ENCODE results near the gene F7. TPM values are rescaled to one million over a fixed set of nuclear protein-coding genes. Genes with fewer than 3 reads are reported as not detected.
"Not testable (repeated sequence)": the region's sequence is repeated elsewhere in the genome, so short reads cannot be mapped to it uniquely, and the experiment has no call there.

Gene F7
- total RNA-seq, 1 donor from 2014 or later = not detected

DNA sequence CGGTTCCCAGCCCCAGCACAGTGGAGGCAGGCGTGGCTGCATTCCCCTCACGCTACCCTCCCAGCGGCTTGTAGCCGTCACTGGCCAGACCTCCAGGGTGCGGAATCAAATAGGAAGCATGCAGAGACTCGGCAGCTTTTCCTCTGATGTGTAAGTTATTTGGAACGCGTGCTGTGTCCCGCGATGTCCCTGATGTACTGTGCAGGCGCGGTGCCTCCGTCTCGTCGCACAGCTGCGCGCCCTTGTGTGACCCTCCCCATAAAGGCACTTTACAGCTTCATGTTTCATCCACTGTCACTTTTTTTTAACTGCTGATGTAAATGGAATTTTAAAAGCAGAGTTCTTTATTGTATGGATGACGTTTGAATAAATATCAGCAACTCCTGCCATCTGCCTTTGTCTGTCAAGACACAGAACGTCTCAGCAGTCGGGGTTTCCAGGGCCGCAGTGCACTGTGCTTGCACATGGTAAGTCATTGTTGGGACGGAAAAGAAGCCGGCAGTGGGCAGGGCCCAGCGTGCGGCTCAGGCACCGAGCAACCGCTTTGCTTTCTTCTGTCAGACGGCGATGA is 7.3 kb upstream of the F7 start:
- intact Hi-C loops (cut with micrococcal nuclease) = no loop called here

DNA sequence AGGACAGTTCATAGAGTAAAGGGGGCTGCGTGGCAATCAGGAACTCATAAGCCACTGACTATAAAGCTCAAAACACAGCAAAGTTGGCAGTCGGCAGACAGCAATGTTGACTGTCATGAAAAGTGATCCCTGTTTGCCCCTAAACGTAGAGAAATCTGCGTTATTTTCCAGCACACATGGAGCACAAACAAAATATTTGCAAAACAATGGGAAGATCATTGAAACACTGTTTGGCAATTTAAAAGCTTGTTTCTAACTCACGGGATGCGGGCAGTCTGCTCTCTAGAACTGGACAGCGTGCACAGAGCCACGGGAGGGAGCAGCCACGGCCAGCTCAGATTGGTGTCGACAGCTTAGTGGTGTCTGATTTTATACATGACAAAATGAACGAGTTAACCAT is 6.4 kb upstream of the F7 start:
- intact Hi-C loops (cut with micrococcal nuclease) = no loop called here

DNA sequence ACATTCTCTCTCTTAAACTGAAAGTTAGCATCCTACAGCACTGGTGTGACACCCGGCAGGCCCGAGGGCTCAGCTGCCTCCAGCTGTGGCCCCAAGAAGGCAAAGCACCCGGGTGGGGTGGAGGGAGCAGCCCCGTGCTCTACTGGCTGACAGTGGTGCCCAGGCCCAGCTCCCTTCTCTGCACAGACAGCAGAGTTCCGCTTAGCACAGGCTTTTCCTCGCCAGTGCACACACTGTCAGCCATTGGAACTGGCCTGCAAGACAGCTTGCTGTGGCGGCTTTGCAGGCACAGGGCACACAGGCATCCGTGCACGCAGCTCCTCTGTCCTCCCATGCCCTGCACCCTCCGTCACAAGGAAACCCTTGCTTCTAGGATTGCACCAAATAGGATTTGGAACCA is 3.3 kb upstream of the F7 start:
- intact Hi-C loops (cut with micrococcal nuclease) = not testable (repeated sequence)

DNA sequence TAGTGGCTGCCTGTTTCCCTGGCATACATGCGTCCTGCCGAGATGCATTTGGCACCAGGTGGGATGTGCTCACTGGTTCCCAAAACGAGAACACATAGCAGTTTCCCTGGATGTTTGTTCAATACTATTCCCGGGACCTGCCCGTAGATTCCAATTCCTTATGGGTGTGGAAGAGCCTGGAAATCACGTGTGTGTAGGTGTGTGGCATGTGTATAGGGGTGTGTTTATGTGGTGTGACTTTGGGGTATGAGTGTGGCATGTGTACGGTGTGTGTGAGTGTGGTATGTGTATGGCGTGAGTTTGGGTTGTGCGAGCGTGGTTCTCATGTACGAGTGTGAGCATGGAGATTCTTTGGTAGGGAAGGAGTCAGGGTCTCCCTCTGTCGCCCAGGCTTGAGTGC is 2.9 kb upstream of the F7 start:
- intact Hi-C loops (cut with micrococcal nuclease) = no loop called here

DNA sequence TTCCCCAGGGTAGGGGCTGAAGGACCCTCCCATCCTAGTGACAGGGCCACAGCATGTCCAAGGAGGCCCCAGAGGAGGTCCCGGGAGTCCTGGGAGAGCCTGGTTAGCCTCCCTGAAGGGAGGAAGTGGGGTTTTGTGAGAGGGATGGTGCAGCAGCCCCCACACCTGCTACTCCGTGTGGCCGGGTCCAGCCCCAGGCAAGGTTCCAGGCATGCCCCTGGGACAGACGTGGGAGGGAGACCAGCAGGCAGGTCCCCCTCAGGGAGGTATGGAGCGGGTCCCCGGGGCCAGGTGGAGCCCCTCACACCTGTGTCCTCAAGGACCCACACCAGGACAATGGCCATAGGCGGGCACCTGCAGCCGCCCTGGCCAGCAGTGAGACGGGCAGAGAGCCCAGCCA is 1.9 kb upstream of the F7 start:
- intact Hi-C loops (cut with micrococcal nuclease) = no loop called here

DNA sequence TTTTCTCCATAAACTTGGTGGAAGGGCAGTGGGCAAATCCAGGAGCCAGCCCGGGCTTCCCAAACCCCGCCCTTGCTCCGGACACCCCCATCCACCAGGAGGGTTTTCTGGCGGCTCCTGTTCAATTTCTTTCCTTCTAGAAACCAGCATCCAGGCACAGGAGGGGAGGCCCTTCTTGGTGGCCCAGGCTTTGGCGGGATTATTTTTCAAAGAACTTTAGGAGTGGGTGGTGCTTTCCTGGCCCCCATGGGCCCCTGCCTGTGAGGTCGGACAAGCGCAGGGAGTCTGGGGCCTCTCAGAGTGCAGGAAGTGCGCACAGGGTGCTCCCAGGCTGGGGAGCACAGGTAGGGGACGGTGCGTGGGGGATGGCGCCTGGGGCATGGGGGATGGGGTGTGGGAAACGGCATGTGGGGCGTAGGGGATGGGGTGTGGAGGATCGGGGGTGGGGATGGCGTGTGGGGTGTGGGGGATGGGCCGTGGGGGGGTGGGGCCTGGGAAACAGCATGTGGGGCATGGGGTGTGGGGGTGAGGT is 396 bp downstream of the F7 start:
- intact Hi-C loops (cut with micrococcal nuclease) = no loop called here

DNA sequence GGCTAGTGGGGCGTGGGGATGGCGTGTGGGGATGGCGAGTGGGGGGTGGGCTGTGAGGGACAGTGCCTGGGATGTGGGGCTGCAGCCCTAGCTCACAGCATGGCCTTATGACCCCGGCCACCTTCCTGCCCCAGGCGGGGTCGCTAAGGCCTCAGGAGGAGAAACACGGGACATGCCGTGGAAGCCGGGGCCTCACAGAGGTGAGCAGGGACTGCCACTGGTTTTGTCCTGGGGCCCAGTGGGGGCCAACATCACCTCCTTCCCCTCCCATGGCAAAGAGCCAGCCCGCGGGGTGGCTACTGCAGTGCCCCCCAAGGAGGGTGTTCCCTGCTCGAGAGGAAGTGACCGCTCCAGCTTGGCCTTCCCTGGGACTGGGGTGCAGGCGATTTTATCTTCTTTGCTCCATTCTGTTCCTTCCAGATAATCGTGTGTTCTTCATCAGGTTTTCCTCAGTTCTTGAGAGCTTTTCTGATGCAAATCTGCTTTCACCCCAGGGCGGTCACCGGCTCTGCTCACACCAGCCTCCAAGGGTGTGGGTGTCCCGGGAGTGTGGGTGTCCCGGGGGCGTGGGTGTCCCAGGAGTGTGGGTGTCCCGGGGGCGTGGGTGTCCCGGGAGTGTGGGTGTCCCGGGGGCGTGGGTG is 1.2 kb downstream of the F7 start:
- intact Hi-C loops (cut with micrococcal nuclease) = no loop called here

DNA sequence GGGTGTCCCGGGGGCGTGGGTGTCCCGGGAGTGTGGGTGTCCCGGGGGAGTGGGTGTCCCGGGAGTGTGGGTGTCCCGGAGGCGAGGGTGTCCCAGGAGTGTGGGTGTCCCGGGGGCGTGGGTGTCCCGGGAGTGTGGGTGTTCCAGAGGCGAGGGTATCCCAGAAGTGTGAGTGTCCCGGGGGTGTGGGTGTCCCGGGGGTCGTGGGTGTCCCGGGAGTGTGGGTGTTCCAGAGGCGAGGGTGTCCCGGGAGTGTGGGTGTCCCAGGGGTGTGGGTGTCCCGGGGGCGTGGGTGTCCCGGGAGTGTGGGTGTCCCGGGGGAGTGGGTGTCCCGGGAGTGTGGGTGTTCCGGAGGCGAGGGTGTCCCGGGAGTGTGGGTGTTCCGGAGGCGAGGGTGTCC is 2.9 kb downstream of the F7 start:
- intact Hi-C loops (cut with micrococcal nuclease) = not testable (repeated sequence)

DNA sequence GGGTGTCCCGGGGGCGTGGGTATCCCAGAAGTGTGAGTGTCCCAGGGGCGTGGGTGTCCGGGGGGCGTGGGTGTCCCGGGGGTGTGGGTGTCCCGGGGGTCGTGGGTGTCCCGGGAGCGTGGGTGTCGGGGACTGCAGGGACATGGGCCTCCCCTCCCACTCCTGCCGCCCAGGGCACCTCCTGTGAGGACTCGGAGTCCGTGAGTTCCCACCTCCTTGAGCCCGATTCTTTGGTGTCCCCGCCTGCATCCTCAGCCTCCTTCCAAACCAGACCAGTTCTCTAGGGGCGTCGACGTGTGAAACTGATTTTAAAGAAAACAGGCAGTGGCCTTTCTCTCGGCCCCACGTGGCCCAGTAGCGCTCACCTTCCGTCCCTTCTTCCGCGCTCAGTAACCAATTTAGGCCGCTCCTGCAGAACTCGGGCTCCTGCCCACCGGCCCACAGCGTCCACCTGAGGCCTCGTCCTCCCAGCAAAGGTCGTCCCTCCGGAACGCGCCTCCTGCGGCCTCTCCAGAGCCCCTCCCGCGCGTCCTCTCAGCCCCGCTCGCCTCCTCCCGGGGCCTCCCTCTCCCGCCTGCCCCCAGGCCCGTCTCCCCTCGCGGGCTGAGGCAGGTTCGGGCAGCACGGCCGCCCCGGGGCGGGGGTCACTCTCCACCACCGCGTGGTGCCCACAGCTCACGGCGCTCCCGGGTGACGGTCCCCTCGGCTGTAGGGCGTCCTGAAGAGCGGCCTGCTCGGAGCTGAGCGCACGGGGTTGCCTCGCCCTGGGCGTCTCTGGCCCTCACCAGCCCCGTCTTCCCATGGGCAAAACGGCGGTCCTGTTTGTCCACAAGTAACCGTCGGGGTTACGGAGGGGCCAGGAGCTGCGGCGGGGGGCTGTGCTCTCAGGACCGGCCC is 3.8 kb downstream of the F7 start:
- intact Hi-C loops (cut with micrococcal nuclease) = loop anchor here (5.0 kb wide), 1 partner anchor 103 kb away; no protein-coding TSS in a partner anchor

DNA sequence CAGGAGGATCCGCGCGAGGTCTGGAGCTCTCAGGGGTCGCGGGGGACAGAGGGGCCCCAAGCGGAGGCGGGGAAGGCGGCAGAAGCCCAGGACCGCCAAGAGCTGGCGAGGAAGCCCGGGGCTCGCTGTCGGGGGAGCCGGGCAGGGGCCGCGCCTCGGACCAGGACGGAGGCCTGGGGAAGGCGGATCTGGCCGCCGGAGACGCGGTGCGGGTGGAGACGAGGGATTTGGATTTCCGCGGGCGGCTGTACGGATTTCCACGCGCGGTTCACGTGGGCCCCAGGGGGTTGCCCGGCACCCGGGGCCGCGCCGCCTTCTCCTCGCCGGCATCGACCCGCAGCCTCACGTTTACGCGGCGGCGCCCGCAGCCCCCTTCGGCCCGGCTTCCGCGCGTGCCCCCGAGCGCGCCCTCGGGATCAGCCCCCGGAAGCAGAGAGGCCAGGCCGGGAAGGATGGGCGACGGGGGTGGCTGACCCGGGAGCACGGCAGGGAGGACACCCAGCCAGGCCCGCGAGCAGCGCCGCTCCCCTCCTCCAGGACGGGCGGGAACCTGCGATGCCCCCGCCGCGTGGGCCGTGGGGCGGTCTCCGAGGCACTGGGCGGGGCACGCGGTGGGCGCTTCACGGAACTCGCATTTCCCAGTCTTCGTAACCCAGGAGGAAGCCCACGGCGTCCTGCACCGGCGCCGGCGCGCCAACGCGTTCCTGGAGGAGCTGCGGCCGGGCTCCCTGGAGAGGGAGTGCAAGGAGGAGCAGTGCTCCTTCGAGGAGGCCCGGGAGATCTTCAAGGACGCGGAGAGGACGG is 4.7 kb downstream of the F7 start:
- intact Hi-C loops (cut with micrococcal nuclease) = loop anchor here (5.0 kb wide), 1 partner anchor 102 kb away; no protein-coding TSS in a partner anchor

DNA sequence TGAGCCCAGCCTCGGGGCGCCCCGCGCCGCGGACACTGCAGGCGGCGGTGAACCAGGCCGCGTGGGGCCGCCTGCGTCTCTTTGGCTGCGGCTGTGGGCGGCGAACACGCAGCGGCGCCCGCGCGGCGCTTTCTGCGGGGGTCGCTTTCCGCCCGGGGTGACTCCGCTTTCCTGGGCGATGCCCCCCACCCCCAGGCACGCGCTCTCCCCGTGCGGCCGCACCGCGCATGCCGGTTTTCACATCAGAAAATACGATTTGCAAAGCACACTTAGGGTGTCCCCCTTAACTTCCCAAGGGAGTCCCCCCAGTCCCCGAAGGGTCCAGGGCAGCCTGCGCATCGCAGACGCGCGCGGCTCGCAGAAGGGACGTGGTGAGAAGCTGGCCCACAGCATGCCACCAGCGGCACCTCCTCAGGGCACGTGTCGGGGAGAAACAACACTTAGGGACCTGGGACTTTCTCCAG is 5.3 kb downstream of the F7 start:
- intact Hi-C loops (cut with micrococcal nuclease) = loop anchor here (5.0 kb wide), 1 partner anchor 101 kb away; no protein-coding TSS in a partner anchor

DNA sequence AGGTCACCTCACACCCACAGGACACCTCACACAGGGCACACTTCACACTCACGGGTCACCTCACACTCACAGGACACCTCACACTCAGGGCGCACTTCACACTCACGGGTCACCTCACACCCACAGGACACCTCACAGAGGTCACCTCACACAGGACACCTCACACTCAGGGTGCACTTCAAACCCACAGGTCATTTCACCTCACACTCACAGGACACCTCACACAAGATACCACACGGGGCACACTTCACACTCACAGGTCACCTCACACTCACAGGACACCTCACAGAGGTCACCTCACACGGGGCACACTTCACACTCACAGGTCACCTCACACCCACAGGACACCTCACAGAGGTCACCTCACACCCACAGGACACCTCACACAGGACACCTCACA is 6.2 kb downstream of the F7 start:
- intact Hi-C loops (cut with micrococcal nuclease) = loop anchor here (5.0 kb wide), 1 partner anchor 100 kb away; no protein-coding TSS in a partner anchor

DNA sequence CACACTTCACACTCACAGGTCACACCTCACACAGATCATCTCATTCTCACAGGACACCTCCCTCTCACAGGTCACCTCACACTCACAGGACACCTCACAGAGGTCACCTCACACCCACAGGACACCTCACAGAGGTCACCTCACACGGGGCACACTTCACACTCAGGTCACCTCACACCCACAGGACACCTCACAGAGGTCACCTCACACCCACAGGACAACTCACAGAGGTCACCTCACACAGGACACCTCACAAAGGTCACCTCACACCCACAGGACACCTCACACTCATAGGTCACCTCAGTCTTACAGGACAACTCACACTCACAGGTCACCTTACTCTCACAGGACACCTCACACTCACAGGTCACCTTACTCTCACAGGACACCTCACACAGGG is 6.9 kb downstream of the F7 start:
- intact Hi-C loops (cut with micrococcal nuclease) = loop anchor here (5.0 kb wide), 1 partner anchor 100 kb away; no protein-coding TSS in a partner anchor

DNA sequence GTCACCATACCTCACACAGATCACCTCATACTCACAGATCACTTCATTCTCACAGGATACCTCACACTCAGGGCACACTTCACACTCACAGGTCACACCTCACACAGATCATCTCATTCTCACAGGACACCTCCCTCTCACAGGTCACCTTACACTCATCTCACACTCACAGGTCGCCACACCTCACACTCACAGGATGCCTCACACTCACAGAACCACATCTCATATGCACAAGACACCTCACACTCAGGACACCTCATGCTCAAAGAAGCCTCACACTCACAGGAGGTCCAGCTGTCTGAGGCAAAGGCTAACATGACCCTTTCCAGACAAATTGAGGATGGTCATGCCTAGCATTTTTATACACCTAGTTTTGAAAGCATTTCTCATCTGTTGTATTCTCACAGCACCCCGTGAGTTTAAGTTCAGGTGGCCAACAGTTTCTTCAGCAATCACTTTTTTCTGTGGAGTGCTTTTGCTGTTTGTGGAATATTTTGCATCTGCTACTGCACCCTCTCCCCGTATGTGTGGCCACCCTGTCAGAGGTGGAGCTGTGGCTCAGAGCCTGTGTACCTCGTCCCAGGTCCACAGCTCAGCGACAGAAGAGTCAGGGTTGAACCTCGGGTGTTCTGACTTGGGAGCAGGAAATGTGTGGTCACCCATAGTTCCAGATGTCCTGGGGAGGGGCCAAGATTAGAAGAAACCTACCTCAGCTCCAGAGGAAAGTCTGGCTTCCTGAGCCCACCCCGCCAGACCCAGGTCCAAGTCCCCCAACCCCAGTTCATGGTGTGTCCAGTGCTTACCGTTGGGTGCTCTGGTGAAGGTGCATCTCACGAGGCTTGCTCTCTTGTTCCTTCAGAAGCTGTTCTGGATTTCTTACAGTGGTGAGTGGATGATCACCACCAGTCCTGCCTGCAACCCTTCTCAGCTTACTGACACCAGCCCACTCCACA is 7.6 kb downstream of the F7 start:
- intact Hi-C loops (cut with micrococcal nuclease) = loop anchor here (5.0 kb wide), 1 partner anchor 99 kb away; no protein-coding TSS in a partner anchor

DNA sequence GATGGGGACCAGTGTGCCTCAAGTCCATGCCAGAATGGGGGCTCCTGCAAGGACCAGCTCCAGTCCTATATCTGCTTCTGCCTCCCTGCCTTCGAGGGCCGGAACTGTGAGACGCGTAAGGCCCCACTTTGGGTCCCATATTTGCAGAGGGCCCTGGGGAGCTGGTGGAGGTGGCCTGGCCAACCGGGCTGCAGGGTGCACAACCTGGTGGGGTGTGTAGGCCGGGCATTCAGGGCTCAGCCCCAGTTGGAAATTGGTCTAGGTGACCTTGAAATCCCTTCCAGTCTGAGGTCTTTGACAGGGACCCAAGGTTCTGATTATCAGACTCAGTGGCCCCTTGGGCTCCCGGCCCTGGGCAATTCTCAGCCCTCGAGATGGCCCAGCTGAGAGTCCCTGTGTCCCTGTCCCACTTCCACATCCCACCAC is 8.3 kb downstream of the F7 start:
- intact Hi-C loops (cut with micrococcal nuclease) = loop anchor here (5.0 kb wide), 1 partner anchor 98 kb away; no protein-coding TSS in a partner anchor

DNA sequence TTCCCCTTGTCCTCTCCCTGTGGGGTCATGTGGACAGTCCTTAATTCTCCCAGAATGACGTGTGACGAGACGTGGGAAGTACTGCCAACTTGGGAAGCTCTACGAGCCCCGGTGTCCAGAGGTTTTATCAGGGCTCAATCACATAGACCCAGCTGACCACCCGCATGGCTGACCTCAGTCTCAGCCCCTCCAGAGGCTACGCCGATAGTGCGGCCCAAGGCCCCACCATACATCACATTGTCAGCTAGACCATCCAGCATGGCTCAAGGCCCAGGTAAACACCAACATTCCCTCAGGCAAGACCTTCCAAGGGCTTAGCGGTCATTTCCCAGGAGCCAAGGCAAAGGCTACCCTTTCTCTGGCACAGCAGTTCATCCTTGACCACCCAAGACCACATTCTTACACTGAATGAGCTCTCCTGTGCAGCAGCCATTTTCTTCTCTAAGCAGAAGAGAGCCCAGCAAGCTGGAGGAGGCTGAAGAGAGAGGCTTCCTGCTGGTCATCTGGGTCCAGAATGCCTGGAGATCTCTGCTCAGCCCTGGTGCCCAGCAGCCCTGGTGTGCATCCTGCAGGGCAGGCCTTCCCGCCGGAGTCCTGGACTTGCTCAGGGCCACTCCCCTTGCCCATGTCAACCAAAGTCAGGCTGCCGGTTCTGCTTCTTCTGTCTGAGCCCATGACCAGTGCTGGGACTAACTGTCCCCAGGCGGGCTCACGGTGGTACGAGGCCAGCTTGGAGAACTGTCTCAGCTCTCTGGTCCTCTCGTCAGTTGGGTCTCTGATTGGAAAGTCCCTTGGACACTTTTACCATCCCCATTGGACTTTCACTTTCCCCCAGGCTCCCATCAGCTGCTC is 9.1 kb downstream of the F7 start:
- intact Hi-C loops (cut with micrococcal nuclease) = loop anchor here (5.0 kb wide), 1 partner anchor 98 kb away; no protein-coding TSS in a partner anchor

DNA sequence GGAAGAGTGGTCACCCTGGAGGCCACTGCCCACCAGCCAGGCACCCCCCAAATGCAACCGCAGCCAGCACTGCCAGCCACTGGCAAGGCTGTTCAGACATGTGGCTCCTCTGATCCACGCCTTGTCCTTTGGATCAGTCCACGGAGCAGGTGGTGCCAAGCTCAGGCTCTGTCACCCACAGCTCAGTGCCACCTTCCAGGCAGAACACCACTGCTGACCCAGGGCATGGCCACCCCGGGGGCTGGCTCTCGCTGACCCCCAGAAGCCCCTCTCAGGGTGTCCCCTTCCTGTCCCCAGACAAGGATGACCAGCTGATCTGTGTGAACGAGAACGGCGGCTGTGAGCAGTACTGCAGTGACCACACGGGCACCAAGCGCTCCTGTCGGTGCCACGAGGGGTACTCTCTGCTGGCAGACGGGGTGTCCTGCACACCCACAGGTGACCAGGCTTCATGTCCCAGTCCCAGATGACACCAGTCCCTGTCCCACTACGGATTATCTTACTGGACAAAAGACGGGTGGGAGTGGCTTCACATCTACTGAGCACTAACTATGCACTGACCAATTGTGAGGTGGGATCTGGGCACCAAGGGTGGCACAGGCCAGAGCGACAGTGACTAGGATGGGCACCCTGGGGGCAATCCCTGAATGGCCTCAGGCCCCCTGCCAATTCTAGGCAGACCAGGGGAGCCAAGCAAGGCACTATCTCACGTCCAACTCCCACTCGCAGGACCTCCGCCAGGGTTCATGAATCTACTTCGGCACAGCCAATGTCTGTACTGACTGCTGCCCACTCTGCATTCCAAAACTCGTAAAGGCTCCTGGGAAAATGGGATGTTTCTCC is 10.0 kb downstream of the F7 start:
- intact Hi-C loops (cut with micrococcal nuclease) = no loop called here
